GM12878 (cell line): ENCODE measurements around the gene GDA. TPM values are rescaled to one million over a fixed set of nuclear protein-coding genes. Genes with fewer than 3 reads are reported as not detected.

Experiments
- ATAC-seq: fragments of 200-7000 bp; cut with Tn5 transposase; 3 replicates; pipeline ENCODE4 v1.9.1; 2020; ENCODE audit warnings: mild to moderate bottlenecking, moderate library complexity
- BruUV-seq: library from RNA; stranded (reverse); fragments of 400-500 nt; replicated peaks from 2 replicates; lab custom pipeline; 2021; lab: Mats Ljungman, UMichigan
- CTCF ChIA-PET: fragments of 300-600 bp; sonication (Branson Sonifier 250); formaldehyde crosslinking; extraction: SDS; loops from one replicate; lab custom pipeline; 2021; ENCODE audit warnings: inconsistent platforms; lab: Yijun Ruan, JAX
- POLR2A ChIA-PET: fragments of 350-600 bp; formaldehyde crosslinking; extraction: SDS; loops from one replicate; lab custom pipeline; 2021; ENCODE audit warnings: inconsistent platforms; lab: Charles Lee
- RAD21 ChIA-PET: fragments of 300-600 bp; sonication (Branson Sonifier 250); formaldehyde crosslinking; loops from one replicate; lab custom pipeline; 2023; ENCODE audit warnings: antibody characterized with exemption; ENCODE audit not compliant: unreplicated experiment; lab: Charles Lee
- SMC1A ChIA-PET: fragments of 300-600 bp; sonication (Branson Sonifier 250); formaldehyde crosslinking; loops from one replicate; lab custom pipeline; 2023; ENCODE audit not compliant: unreplicated experiment, uncharacterized antibody; lab: Charles Lee
- DNase-seq: peaks from one replicate; pipeline ENCODE4 v3.0.0-alpha.2; 2011; ENCODE audit warnings: low read depth, low spot score
- FAIRE-seq: peaks from 3 replicates; lab custom pipeline; 2011; peaks lifted over from hg19 to GRCh38; lab: Jason Lieb, UNC
- H2AFZ ChIP-seq: 2 replicates; pipeline ENCODE4 v1.6.0; 2011; ENCODE audit warnings: low read depth, low read length, control low read depth; ENCODE audit not compliant: control insufficient read depth
- H3K27ac ChIP-seq: 2 replicates; pipeline ENCODE4 v1.5.1; 2011; ENCODE audit warnings: control low read depth; ENCODE audit not compliant: control insufficient read depth, insufficient read depth
- H3K27me3 ChIP-seq, 2 experiments: replicated peaks in 1 of 2; 2 replicates each; pipeline versions ENCODE4 v1.6.0 to v1.6.1; 2011; ENCODE audit warnings: low read length in 1 of 2; ENCODE audit not compliant: control insufficient read depth in 2 of 2, insufficient read depth in 2 of 2
- H3K36me3 ChIP-seq, 2 experiments: 2 replicates each; pipeline ENCODE4 v1.5.1; 2011; ENCODE audit warnings: low read length in 1 of 2; ENCODE audit not compliant: control insufficient read depth in 2 of 2, insufficient read depth in 2 of 2
- H3K4me1 ChIP-seq: 2 replicates; pipeline ENCODE4 v1.6.1; 2011; ENCODE audit warnings: mild to moderate bottlenecking, low read length, moderate library complexity, mixed read lengths; ENCODE audit not compliant: control insufficient read depth, insufficient read depth
- H3K4me2 ChIP-seq: 2 replicates; pipeline ENCODE4 v1.6.0; 2011; ENCODE audit warnings: control low read depth; ENCODE audit not compliant: control insufficient read depth, insufficient read depth
- H3K4me3 ChIP-seq: fragments of 200-600 bp; sonication (generic); 2 replicates; pipeline ENCODE4 v1.5.1; 2016
- H3K79me2 ChIP-seq: 2 replicates; pipeline ENCODE4 v1.6.0; 2011; ENCODE audit warnings: low read length; ENCODE audit not compliant: control insufficient read depth, insufficient read depth
- H3K9ac ChIP-seq: 2 replicates; pipeline ENCODE4 v1.8.0; 2011; ENCODE audit warnings: low read length, control low read depth, mixed read lengths; ENCODE audit not compliant: control insufficient read depth, insufficient read depth
- H3K9me3 ChIP-seq: replicated peaks from 3 replicates; pipeline ENCODE4 v1.5.1; 2011; ENCODE audit warnings: mild to moderate bottlenecking, low read length; ENCODE audit not compliant: control insufficient read depth, insufficient read depth
- H4K20me1 ChIP-seq: 2 replicates; pipeline ENCODE4 v1.6.0; 2011; ENCODE audit not compliant: control insufficient read depth, insufficient read depth
- BMI1 ChIP-seq: fragments of 450-650 bp; IDR thresholded peaks from 2 replicates; pipeline ENCODE4 v1.6.1; 2016; ENCODE audit warnings: mild to moderate bottlenecking, moderate library complexity, borderline replicate concordance
- CBX3 ChIP-seq: fragments of 200-600 bp; sonication (generic); IDR thresholded peaks from 2 replicates; pipeline ENCODE4 v1.6.1; 2016; ENCODE audit warnings: low read depth, borderline replicate concordance
- CHD1 ChIP-seq: IDR thresholded peaks from 2 replicates; pipeline ENCODE4 v1.6.1; 2012; ENCODE audit warnings: low read depth, low read length, improper control_type of control experiment
- ETV6 ChIP-seq, 2 experiments: fragments of 450-650 bp in 1 of 2; IDR thresholded peaks in 1 of 2; conservative IDR thresholded peaks in 1 of 2; 2 replicates each; pipeline ENCODE4 v1.6.1; 2014; ENCODE audit warnings: antibody characterized with exemption in 1 of 2, borderline replicate concordance in 1 of 2, low read depth in 1 of 2, mild to moderate bottlenecking in 1 of 2, moderate library complexity in 1 of 2
- IKZF1 ChIP-seq: fragments of 450-650 bp; conservative IDR thresholded peaks from 2 replicates; pipeline ENCODE4 v1.6.1; 2017; ENCODE audit warnings: antibody characterized with exemption, mild to moderate bottlenecking
- MLLT1 ChIP-seq: fragments of 450-650 bp; IDR thresholded peaks from 2 replicates; pipeline ENCODE4 v1.6.1; 2016; ENCODE audit warnings: mild to moderate bottlenecking
- PKNOX1 ChIP-seq: fragments of 450-650 bp; IDR thresholded peaks from 2 replicates; pipeline ENCODE4 v1.6.1; 2016; ENCODE audit warnings: mild to moderate bottlenecking
- RAD21 ChIP-seq: IDR thresholded peaks from 2 replicates; pipeline ENCODE4 v1.6.1; 2011; ENCODE audit warnings: mild to moderate bottlenecking, low read depth, low read length, moderate library complexity; ENCODE audit not compliant: insufficient read depth
- RAD51 ChIP-seq: fragments of 450-650 bp; IDR thresholded peaks from 2 replicates; pipeline ENCODE4 v1.6.1; 2016; ENCODE audit warnings: moderate library complexity, mild to moderate bottlenecking, inconsistent platforms
- ZNF217 ChIP-seq: fragments of 450-650 bp; IDR thresholded peaks from 2 replicates; pipeline ENCODE4 v1.6.1; 2017; ENCODE audit warnings: antibody characterized with exemption, mild to moderate bottlenecking
- ZNF24 ChIP-seq: fragments of 450-650 bp; IDR thresholded peaks from 2 replicates; pipeline ENCODE4 v1.6.1; 2017; ENCODE audit warnings: antibody characterized with exemption, mild to moderate bottlenecking
- ZSCAN29 ChIP-seq: fragments of 450-650 bp; IDR thresholded peaks from 2 replicates; pipeline ENCODE4 v1.6.1; 2017; ENCODE audit warnings: mild to moderate bottlenecking, moderate library complexity
- WGBS: methylation state at CpG from one replicate; pipeline ENCODE4 v1.1.6; 2016; ENCODE audit warnings: low lambda C conversion rate; ENCODE audit not compliant: insufficient replicate concordance, insufficient coverage; ENCODE audit errors: missing lambda C conversion rate; 5-methylcytosine and 5-hydroxymethylcytosine counted together
- in situ Hi-C: fragments of 300-500 bp; cut with MboI; formaldehyde crosslinking; loops from 9 replicates; pipeline ENCODE4 v1.14.3; 2018; ENCODE audit warnings: mixed read lengths
- intact Hi-C: fragments of 100-400 bp; cut with micrococcal nuclease; formaldehyde crosslinking; loops from one replicate; pipeline ENCODE4 v1.14.2; 2022; ENCODE audit not compliant: unreplicated experiment
- polyA plus RNA-seq, 11 experiments: library from polyadenylated mRNA; depleted of rRNA in 4 of 11; unstranded in 6 of 11; stranded (reverse) in 5 of 11; fragments of >200 nt; fragmentation: Nextera tagmentation in 4 of 11; fragmentation: Illumina TruSeq in 1 of 11; extraction: Ambion mirVana in 4 of 11; extraction: Trizol in 1 of 11; gene quantifications; 1 replicate in 1 of 11; 2 replicates in 10 of 11; pipeline versions ENCODE4 v1.2.1 to v1.2.3, GENCODE V29; 2011 to 2016; ENCODE audit warnings: inconsistent platforms in 2 of 11, missing spikeins in 2 of 11, low read depth in 1 of 11
- total RNA-seq, 4 experiments: library from RNA; depleted of rRNA in 3 of 4; stranded (reverse); fragments of >200 nt in 3 of 4; fragmentation: Illumina TruSeq in 1 of 4; extraction: Trizol in 1 of 4; gene quantifications; 2 replicates each; pipeline versions ENCODE4 v1.2.1 to v1.2.3, GENCODE V29; 2013 to 2021
- TF ChIP-seq, protein P1 (sequence below): fragments of 450-650 bp; IDR thresholded peaks from 2 replicates; pipeline ENCODE4 v1.6.1; 2017; ENCODE audit warnings: antibody characterized with exemption, mild to moderate bottlenecking, moderate library complexity

Gene GDA
- total and polyA plus RNA-seq, 10 of the 15 experiments (the other 5 are each of a cell fraction or from before 2014, with no cell fraction given) = 0.19 to 17.9 (median 0.48) TPM; not detected in 2

GRCh38 chr9:72300873-72301272 lies 151.6 kb downstream of the GDA start:
- POLR2A ChIA-PET = interaction anchor here (0.6 to 1.3 kb wide), 2 partner anchors 62 to 261 kb away, joined by 3 read pairs; no protein-coding TSS in a partner anchor
- H3K9me3 ChIP-seq = no peaks in the 10 kb centered on the region; the same call in 1 of the 3 replicates
- H2AFZ ChIP-seq = peak overlapping the region; percentile 42
- no peak overlapping the region for H3K4me3 ChIP-seq
- intact Hi-C loops (no loop called here), in situ Hi-C loops (no loop called here)
- peak overlapping the region; percentile 13; the same call in 1 of the 2 replicates for H3K4me2 ChIP-seq
- no peak overlapping the region for H3K27ac ChIP-seq
- RAD21 ChIA-PET = no interaction called here
- no peaks in the 10 kb centered on the region for H4K20me1 ChIP-seq
- no peaks in the 10 kb centered on the region for H3K79me2 ChIP-seq
- no peak overlapping the region for H3K9ac ChIP-seq
- FAIRE-seq (no peak), DNase-seq (no peak), ATAC-seq (peak; percentile 76)
- H3K4me1 ChIP-seq = peaks cover 11% of the 10 kb centered on the region
- CTCF ChIA-PET = interaction anchor here (1.0 to 1.6 kb wide), 2 partner anchors 20 to 291 kb away, joined by 3 to 4 read pairs; no protein-coding TSS in a partner anchor
- SMC1A ChIA-PET = interaction anchor here (1.5 to 1.9 kb wide), 2 partner anchors 21 to 62 kb away, joined by 6 to 7 read pairs; no protein-coding TSS in a partner anchor
- BruUV-seq = no TSS peak
- WGBS = 74% methylated on average over 4 of the region's 4 CpGs
- no peaks in the 10 kb centered on the region for H3K36me3 ChIP-seq
- H3K27me3 ChIP-seq = no peaks in the 10 kb centered on the region
- TF ChIP-seq ZNF24 = peak; percentile 89
- no peak for TF ChIP-seq IKZF1
- no peak for TF ChIP-seq RAD21
- TF ChIP-seq, protein P1, sequence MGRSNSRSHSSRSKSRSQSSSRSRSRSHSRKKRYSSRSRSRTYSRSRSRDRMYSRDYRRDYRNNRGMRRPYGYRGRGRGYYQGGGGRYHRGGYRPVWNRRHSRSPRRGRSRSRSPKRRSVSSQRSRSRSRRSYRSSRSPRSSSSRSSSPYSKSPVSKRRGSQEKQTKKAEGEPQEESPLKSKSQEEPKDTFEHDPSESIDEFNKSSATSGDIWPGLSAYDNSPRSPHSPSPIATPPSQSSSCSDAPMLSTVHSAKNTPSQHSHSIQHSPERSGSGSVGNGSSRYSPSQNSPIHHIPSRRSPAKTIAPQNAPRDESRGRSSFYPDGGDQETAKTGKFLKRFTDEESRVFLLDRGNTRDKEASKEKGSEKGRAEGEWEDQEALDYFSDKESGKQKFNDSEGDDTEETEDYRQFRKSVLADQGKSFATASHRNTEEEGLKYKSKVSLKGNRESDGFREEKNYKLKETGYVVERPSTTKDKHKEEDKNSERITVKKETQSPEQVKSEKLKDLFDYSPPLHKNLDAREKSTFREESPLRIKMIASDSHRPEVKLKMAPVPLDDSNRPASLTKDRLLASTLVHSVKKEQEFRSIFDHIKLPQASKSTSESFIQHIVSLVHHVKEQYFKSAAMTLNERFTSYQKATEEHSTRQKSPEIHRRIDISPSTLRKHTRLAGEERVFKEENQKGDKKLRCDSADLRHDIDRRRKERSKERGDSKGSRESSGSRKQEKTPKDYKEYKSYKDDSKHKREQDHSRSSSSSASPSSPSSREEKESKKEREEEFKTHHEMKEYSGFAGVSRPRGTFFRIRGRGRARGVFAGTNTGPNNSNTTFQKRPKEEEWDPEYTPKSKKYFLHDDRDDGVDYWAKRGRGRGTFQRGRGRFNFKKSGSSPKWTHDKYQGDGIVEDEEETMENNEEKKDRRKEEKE = no peak
- TF ChIP-seq CBX3 = no peak
- no peak for TF ChIP-seq RAD51
- no peak for TF ChIP-seq BMI1
- no peak for TF ChIP-seq ETV6 (conservative IDR thresholded peaks at IDR 0.05 in 1 of 2, IDR thresholded peaks at IDR 0.05 in 1 of 2; ENCODE audit: borderline replicate concordance in 1 of 2, low read depth in 1 of 2)
- no peak for TF ChIP-seq ZSCAN29
- TF ChIP-seq MLLT1 = peak; percentile 25; the same call in 1 of the 2 replicates
- no peak for TF ChIP-seq ZNF217
- TF ChIP-seq CHD1 = no peak
- no peak for TF ChIP-seq PKNOX1
